Activated T-cell treated with anti-CD3 and anti-CD28 coated beads, Interleukin-2, amount 50 U/mL, for 4 hours (primary cell): ENCODE data around the gene AHNAK2. TPM values are rescaled to one million over a fixed set of nuclear protein-coding genes. Genes with fewer than 3 reads are reported as not detected.
A peak's percentile ranks its signal among the peaks of the same experiment; 100 is the strongest.

ENCODE experiments used
- ATAC-seq, 2 donors: fragments of 200-7000 bp; cut with Tn5 transposase; one replicate each; pipeline ENCODE4 v1.10.0; 2021
- DNase-seq: peaks from one replicate; pipeline ENCODE4 v3.0.0-alpha.2; 2020
- H3K27me3 Mint-ChIP-seq: one replicate; pipeline ENCODE4 v1.8.0; 2021; ENCODE audit warnings: low read depth, mixed read lengths
- H3K36me3 Mint-ChIP-seq: one replicate; pipeline ENCODE4 v1.8.0; 2022; ENCODE audit warnings: mixed read lengths; ENCODE audit not compliant: insufficient read depth
- H3K4me1 Mint-ChIP-seq: one replicate; pipeline ENCODE4 v1.8.0; 2021; ENCODE audit warnings: low read depth, mixed read lengths
- H3K4me3 Mint-ChIP-seq: one replicate; pipeline ENCODE4 v1.8.0; 2021; ENCODE audit warnings: mild to moderate bottlenecking, moderate library complexity, mixed read lengths
- H3K9me3 Mint-ChIP-seq: one replicate; pipeline ENCODE4 v1.8.0; 2021; ENCODE audit warnings: mixed read lengths
- total RNA-seq, 3 donors: library from RNA; stranded (reverse); gene quantifications; one replicate each; pipeline ENCODE4 v1.2.1, GENCODE V29; 2021

The AHNAK2 gene
- total RNA-seq, 3 donors from 2014 or later: under 0.01 to 0.08 (median 0.05) TPM

GRCh38 chr14:104938960-104939359 lies 39.2 kb downstream of the AHNAK2 start:
- Mint-ChIP-seq H3K9me3 (no peaks in the 10 kb centered on the region), H3K4me3 (no peak overlapping the region), H3K36me3 (no peaks in the 10 kb centered on the region), H3K27me3 (peaks cover 11% of the 10 kb centered on the region), H3K4me1 (peaks cover 4% of the 10 kb centered on the region)
- ATAC-seq (no peak), DNase-seq (no peak)

- Mint-ChIP-seq H3K27me3 (peaks cover 11% of the 10 kb centered on the region), H3K36me3 (no peaks in the 10 kb centered on the region), H3K9me3 (no peaks in the 10 kb centered on the region), H3K4me1 (peaks cover 4% of the 10 kb centered on the region), H3K4me3 (no peak overlapping the region)
- DNase-seq (no peak), ATAC-seq (no peak)
Observed at GRCh38 chr14:104938436-104938835, 39.7 kb downstream of the AHNAK2 start.

DNA sequence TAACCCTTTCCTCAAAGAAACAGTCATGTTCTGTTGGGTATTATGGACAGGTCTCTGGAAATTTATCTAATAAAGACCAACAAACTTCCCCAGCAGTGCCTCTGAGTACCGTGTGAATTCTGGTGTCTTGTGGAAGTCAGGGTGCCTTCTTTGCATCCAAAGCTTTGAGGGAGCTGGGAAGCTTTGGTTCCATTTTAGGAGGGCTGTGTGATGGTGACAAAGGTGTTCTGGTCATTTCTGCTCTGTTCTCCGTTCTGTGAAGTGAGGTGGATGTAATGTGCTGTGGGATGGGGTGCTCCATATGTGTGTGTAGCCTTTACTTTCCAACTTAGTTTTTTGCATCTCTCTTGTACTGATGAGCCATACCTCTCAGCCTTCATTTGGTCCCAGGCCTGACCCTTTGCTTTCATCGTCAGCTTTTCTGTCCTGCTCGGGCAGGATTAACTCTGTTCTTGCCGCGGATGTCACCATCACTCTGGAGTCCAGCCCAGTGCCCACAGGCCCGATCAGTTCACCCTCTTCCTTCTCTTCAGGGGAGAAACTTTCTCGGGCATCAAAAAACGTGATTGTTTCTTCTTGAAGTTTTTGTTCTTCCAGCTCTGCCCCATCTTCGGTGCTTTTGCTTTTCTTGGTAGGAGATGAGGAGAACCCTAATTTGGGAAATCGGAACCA lies 40.3 kb downstream of the AHNAK2 start:
- Mint-ChIP-seq H3K27me3 (peaks cover 11% of the 10 kb centered on the region), H3K4me1 (peaks cover 4% of the 10 kb centered on the region)
- DNase-seq: no peak

DNA sequence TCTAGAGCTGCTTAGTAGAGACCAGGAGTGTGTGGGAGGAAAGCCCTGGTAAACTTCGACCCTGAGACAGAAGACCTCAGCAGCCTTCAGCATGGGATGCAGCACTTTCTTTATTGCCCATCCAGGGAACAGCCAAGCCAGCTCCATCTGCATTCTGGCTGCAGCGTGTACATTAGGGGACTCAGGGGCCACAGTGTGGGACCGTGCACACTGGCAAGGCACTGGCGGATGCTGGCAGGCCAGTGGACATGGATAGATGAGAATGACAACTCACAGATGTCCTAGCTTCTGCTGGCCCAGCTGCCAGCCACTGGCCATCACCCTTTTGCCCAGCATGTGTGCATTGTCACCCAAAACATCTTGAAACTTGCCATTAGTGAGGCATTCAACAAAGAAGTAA lies 41.0 kb downstream of the AHNAK2 start:
- peak; percentile 1 for DNase-seq
- Mint-ChIP-seq H3K4me3 (no peak overlapping the region), H3K36me3 (no peaks in the 10 kb centered on the region)

More for the DNA sequence above, 40.3 kb downstream of the AHNAK2 start:
- ATAC-seq: no peak
- Mint-ChIP-seq H3K36me3 (no peaks in the 10 kb centered on the region), H3K4me3 (no peak overlapping the region), H3K9me3 (no peaks in the 10 kb centered on the region)

GRCh38 chr14:104936361-104937155 lies 41.6 kb downstream of the AHNAK2 start:
- peak; percentile 1 for DNase-seq

More for the DNA sequence above, 41.0 kb downstream of the AHNAK2 start:
- peaks cover 4% of the 10 kb centered on the region for H3K4me1 Mint-ChIP-seq
- no peak for ATAC-seq
- H3K27me3 Mint-ChIP-seq: peaks cover 11% of the 10 kb centered on the region
- H3K9me3 Mint-ChIP-seq: no peaks in the 10 kb centered on the region

DNA sequence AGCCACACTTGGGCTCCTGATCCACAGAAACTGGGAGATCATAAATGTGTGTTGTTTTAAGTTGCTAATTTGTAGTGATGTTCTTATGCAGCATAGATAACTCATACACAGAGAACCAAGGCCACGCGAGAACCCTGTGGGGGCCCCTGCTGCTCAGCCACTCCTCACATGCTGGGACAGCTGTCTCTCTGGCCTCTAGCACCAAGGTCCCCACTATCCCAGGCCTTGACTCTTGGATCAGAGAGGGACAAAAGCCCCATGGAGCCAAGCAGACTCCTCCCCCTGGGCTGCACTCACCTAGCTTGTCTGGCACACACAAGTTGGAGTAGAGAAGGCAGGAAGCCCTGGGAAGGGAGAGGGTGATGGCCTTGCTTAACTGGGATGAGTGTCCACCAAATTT lies 42.2 kb downstream of the AHNAK2 start:
- DNase-seq: no peak
- no peaks in the 10 kb centered on the region for H3K36me3 Mint-ChIP-seq
- peaks cover 4% of the 10 kb centered on the region for H3K4me1 Mint-ChIP-seq
- no peak overlapping the region for H3K4me3 Mint-ChIP-seq
- no peaks in the 10 kb centered on the region for H3K9me3 Mint-ChIP-seq
- no peak for ATAC-seq
- peaks cover 11% of the 10 kb centered on the region for H3K27me3 Mint-ChIP-seq

More at GRCh38 chr14:104936361-104937155, 41.6 kb downstream of the AHNAK2 start:
- no peaks in the 10 kb centered on the region for H3K36me3 Mint-ChIP-seq
- H3K4me1 Mint-ChIP-seq: peaks cover 4% of the 10 kb centered on the region
- H3K27me3 Mint-ChIP-seq: peaks cover 11% of the 10 kb centered on the region
- no peaks in the 10 kb centered on the region for H3K9me3 Mint-ChIP-seq
- ATAC-seq: no peak
- H3K4me3 Mint-ChIP-seq: no peak overlapping the region

- DNase-seq (no peak), ATAC-seq (no peak)
- no peaks in the 10 kb centered on the region for H3K9me3 Mint-ChIP-seq
- H3K4me1 Mint-ChIP-seq: peaks cover 4% of the 10 kb centered on the region
- no peaks in the 10 kb centered on the region for H3K36me3 Mint-ChIP-seq
- H3K4me3 Mint-ChIP-seq: peak overlapping the region; percentile 72
- peaks cover 9% of the 10 kb centered on the region for H3K27me3 Mint-ChIP-seq
Observed at GRCh38 chr14:104935026-104935650, 43.0 kb downstream of the AHNAK2 start.

DNA sequence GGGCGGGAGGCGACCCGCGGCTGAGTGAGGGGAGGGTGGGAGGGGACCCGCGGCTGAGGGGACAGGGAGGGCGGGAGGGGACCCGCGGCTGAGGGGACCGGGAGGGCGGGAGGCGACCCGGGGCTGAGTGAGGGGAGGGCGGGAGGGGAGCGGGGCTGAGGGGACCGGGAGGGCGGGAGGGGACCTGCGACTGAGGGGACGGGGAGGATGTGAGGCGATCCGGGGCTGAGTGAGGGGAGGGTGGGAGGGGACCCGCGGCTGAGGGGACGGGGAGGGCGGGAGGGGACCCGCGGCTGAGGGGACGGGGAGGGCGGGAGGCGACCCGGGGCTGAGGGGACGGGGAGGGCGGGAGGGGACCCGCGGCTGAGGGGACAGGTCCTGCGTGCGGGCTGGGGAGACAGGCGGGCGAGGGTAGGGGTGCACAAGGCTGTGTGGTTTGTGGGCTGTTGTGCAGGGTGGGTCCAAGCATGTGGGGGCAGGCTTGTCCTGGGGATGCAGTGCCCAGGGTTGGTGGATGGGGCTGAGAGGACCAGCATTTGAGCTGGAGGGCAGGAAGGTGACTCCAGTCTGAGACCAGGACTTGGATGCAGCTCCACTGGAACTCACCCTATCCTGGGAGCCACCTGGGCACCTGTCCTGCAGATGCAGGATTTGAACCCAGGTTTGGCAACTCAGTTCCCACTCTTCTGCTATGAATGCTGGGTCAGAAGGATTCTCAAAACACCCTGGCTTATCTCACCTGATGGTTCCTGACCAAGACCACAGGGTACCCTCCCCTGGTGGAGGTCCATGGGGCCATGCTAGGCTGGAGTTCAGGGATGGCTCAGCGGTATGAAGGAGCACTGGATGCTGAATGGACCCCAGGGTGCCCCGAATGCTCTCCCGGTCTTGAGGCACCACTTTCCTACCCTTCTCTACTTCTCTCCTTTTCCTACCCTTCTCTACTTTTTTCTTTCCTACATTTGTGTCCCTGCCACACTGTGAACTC lies 44.1 kb downstream of the AHNAK2 start:
- no peaks in the 10 kb centered on the region for H3K9me3 Mint-ChIP-seq
- DNase-seq: no peak
- peaks cover 9% of the 10 kb centered on the region for H3K27me3 Mint-ChIP-seq
- peaks cover 4% of the 10 kb centered on the region for H3K4me1 Mint-ChIP-seq
- peak overlapping the region; percentile 72 for H3K4me3 Mint-ChIP-seq
- H3K36me3 Mint-ChIP-seq: no peaks in the 10 kb centered on the region
- ATAC-seq: no peak

GRCh38 chr14:104932676-104933631 lies 45.2 kb downstream of the AHNAK2 start:
- ATAC-seq (peak; percentile 91 to 96), DNase-seq (peak; percentile 85)
- Mint-ChIP-seq H3K4me1 (peaks cover 4% of the 10 kb centered on the region), H3K27me3 (peaks cover 11% of the 10 kb centered on the region), H3K36me3 (no peaks in the 10 kb centered on the region), H3K9me3 (no peaks in the 10 kb centered on the region), H3K4me3 (peak overlapping the region; percentile 67)

- H3K4me1 Mint-ChIP-seq: peaks cover 4% of the 10 kb centered on the region
- no peaks in the 10 kb centered on the region for H3K36me3 Mint-ChIP-seq
- H3K4me3 Mint-ChIP-seq: no peak overlapping the region
- ATAC-seq: no peak
- H3K27me3 Mint-ChIP-seq: peaks cover 8% of the 10 kb centered on the region
- no peaks in the 10 kb centered on the region for H3K9me3 Mint-ChIP-seq
- DNase-seq: no peak
Observed at GRCh38 chr14:104931771-104932675, 46.2 kb downstream of the AHNAK2 start.

DNA sequence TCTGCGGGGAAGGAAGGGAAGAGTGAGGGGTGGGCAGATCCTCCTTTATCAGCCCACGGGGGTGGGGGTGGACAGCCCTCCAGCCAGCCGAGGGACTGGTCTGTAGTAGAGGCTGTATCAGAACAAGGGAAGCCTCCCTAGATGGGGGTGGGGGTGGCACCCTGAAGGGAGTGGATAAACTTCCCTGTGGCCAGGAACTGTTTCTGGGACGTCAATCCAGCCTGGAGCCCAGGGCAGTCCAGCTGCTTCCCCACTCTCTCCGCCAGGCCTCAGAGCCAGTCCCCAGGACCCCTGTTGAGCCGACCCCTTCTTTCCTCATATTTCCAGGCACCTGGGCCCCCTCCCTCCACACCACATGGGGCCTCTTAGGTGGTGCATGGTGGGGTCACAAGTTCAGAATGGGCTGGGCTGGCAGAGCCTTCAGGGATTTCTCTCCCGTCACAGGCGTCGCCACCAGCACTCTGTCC lies 46.8 kb downstream of the AHNAK2 start:
- Mint-ChIP-seq H3K36me3 (no peaks in the 10 kb centered on the region), H3K4me3 (no peak overlapping the region), H3K27me3 (peaks cover 8% of the 10 kb centered on the region), H3K9me3 (no peaks in the 10 kb centered on the region), H3K4me1 (peaks cover 4% of the 10 kb centered on the region)
- ATAC-seq (no peak), DNase-seq (no peak)
